K562 (cell line): ENCODE data around the gene SRL. TPM values are rescaled to one million over a fixed set of nuclear protein-coding genes. Genes with fewer than 3 reads are reported as not detected.

Experiments used
- ATAC-seq: fragments of 200-7000 bp; cut with Tn5 transposase; 3 replicates; pipeline ENCODE4 v1.9.1; 2020; ENCODE audit warnings: moderate library complexity
- BruUV-seq: library from RNA; stranded (reverse); fragments of 400-500 nt; replicated peaks from 2 replicates; lab custom pipeline; 2021; lab: Mats Ljungman, UMichigan
- CTCF ChIA-PET: fragments of 300-600 bp; formaldehyde crosslinking; extraction: SDS; loops from one replicate; lab custom pipeline; 2021; ENCODE audit warnings: low intra/inter-chr PET ratio; lab: Yijun Ruan, JAX
- POLR2A ChIA-PET: fragments of 300-600, 350-650 bp; sonication (Branson Sonifier 250); formaldehyde crosslinking; extraction: SDS; loops from one replicate; lab custom pipeline; 2021; ENCODE audit warnings: antibody characterized with exemption, inconsistent platforms; lab: Yijun Ruan, JAX
- DNase-seq, 4 experiments: peaks; one replicate each; pipeline versions ENCODE4 v3.0.0 to v3.0.0-alpha.2; 2011 to 2018; ENCODE audit warnings: low spot score in 3 of 4, mixed read lengths in 3 of 4; ENCODE audit errors: extremely low read depth in 1 of 4
- FAIRE-seq: peaks from 2 replicates; lab custom pipeline; 2011; peaks lifted over from hg19 to GRCh38; lab: Jason Lieb, UNC
- H2AFZ ChIP-seq: 2 replicates; pipeline ENCODE4 v1.6.0; 2011; ENCODE audit warnings: low read depth, low read length, control low read depth, inconsistent platforms
- H3K27ac ChIP-seq: fragments of 200-600 bp; 3 replicates; pipeline ENCODE4 v1.8.0; 2011; ENCODE audit warnings: low read depth, mild to moderate bottlenecking, control low read depth, inconsistent platforms, low read length, moderate library complexity, mixed read lengths; ENCODE audit errors: extremely low read depth
- H3K27me3 ChIP-seq, 2 experiments: fragments of 300-600 bp in 1 of 2; 2 replicates in 1 of 2; 3 replicates in 1 of 2; pipeline versions ENCODE4 v1.6.0 to v1.8.0; 2011; ENCODE audit warnings: inconsistent platforms in 2 of 2, low read length in 2 of 2, mild to moderate bottlenecking in 1 of 2, mixed read lengths in 1 of 2, moderate library complexity in 1 of 2; ENCODE audit not compliant: control insufficient read depth in 2 of 2, insufficient read depth in 2 of 2
- H3K36me3 ChIP-seq: fragments of 300-600 bp; 3 replicates; pipeline ENCODE4 v1.8.0; 2011; ENCODE audit warnings: mild to moderate bottlenecking, low read length, inconsistent platforms; ENCODE audit not compliant: control insufficient read depth, insufficient read depth
- H3K4me1 ChIP-seq, 2 experiments: fragments of 200-600 bp in 1 of 2; replicated peaks in 1 of 2; 2 replicates in 1 of 2; 3 replicates in 1 of 2; pipeline versions ENCODE4 v1.5.1 to v1.8.0; 2011; ENCODE audit warnings: inconsistent platforms in 2 of 2, low read length in 2 of 2, mild to moderate bottlenecking in 1 of 2, mixed read lengths in 1 of 2, moderate library complexity in 1 of 2; ENCODE audit not compliant: control insufficient read depth in 2 of 2, insufficient read depth in 2 of 2
- H3K4me2 ChIP-seq: 2 replicates; pipeline ENCODE4 v1.6.1; 2011; ENCODE audit warnings: low read length, control low read depth, inconsistent platforms, mixed read lengths; ENCODE audit not compliant: insufficient read depth
- H3K4me3 ChIP-seq: fragments of 200-600 bp; sonication (generic), shearing (Covaris generic); 2 replicates; pipeline ENCODE4 v1.5.1; 2016; ENCODE audit warnings: control low read depth, inconsistent platforms
- H3K79me2 ChIP-seq: fragments of 200-600 bp; 3 replicates; pipeline ENCODE4 v1.8.0; 2011; ENCODE audit warnings: low read length, inconsistent platforms; ENCODE audit not compliant: control insufficient read depth, insufficient read depth
- H3K9ac ChIP-seq, 2 experiments: 2 replicates each; pipeline versions ENCODE4 v1.6.0 to v1.6.1; 2011; ENCODE audit warnings: low read depth in 2 of 2, low read length in 2 of 2, control low read depth in 1 of 2, inconsistent platforms in 1 of 2, mild to moderate bottlenecking in 1 of 2, mixed read lengths in 1 of 2; ENCODE audit not compliant: insufficient read depth in 1 of 2
- H3K9me1 ChIP-seq: one replicate; pipeline ENCODE4 v1.6.0; 2011; ENCODE audit warnings: inconsistent platforms, mild to moderate bottlenecking, low read length, moderate library complexity; ENCODE audit not compliant: control insufficient read depth, insufficient read depth
- H3K9me3 ChIP-seq: replicated peaks from 2 replicates; pipeline ENCODE4 v1.5.1; 2011; ENCODE audit warnings: low read depth, low read length, inconsistent platforms; ENCODE audit not compliant: control insufficient read depth, insufficient read depth
- H4K20me1 ChIP-seq: replicated peaks from 2 replicates; pipeline ENCODE4 v1.6.1; 2011; ENCODE audit warnings: low read length, inconsistent platforms, mixed read lengths; ENCODE audit not compliant: control insufficient read depth, insufficient read depth
- BCL6 ChIP-seq: fragments of 250-450 bp; sonication (Bioruptor Pico); IDR thresholded peaks from 2 replicates; pipeline ENCODE4 v1.4.0; 2020
- RBM25 ChIP-seq: fragments of 200-400 bp; formaldehyde crosslinking; IDR thresholded peaks from 2 replicates; pipeline ENCODE4 v1.6.1; 2018; ENCODE audit warnings: low read length, low read depth, moderate library complexity; ENCODE audit not compliant: severe bottlenecking
- SRSF7 ChIP-seq: fragments of 200-400 bp; formaldehyde crosslinking; optimal IDR thresholded peaks from 2 replicates; pipeline ENCODE3; 2017; ENCODE audit warnings: mild to moderate bottlenecking, low read depth, low read length
- ZNF121 ChIP-seq: sonication (generic); formaldehyde crosslinking; conservative IDR thresholded peaks from 2 replicates; pipeline ENCODE4 v1.8.0; 2022; ENCODE audit warnings: missing genetic modification reagents
- WGBS: fragments of 100-300 bp; shearing (Covaris generic); methylation state at CpG from one replicate; pipeline ENCODE4 v1.1.6; 2016; ENCODE audit warnings: low coverage, mixed read lengths; ENCODE audit not compliant: insufficient coverage; ENCODE audit errors: missing lambda C conversion rate; 5-methylcytosine and 5-hydroxymethylcytosine counted together
- in situ Hi-C: fragments of 300-500 bp; cut with MboI; formaldehyde crosslinking; loops from 4 replicates; pipeline ENCODE4 v1.15.0; 2018; ENCODE audit warnings: inconsistent platforms, mixed read lengths
- intact Hi-C: fragments of 100-400 bp; cut with micrococcal nuclease; formaldehyde crosslinking; loops from 2 replicates; pipeline ENCODE4 v1.14.2; 2022
- polyA plus RNA-seq, 8 experiments: library from polyadenylated mRNA; depleted of rRNA in 4 of 8; stranded (reverse) in 5 of 8; unstranded in 3 of 8; fragments of >200 nt; fragmentation: Nextera tagmentation in 2 of 8; fragmentation: Illumina TruSeq in 1 of 8; extraction: Ambion mirVana in 2 of 8; extraction: Trizol in 1 of 8; gene quantifications; 2 replicates each; pipeline versions ENCODE4 v1.2.1 to v1.2.3, GENCODE V29; 2011 to 2014; ENCODE audit warnings: inconsistent platforms in 1 of 8, missing spikeins in 1 of 8
- total RNA-seq, 7 experiments: library from RNA; depleted of rRNA in 6 of 7; stranded (reverse); fragments of >200 nt in 6 of 7; fragmentation: Illumina TruSeq in 2 of 7; extraction: Trizol in 2 of 7; gene quantifications; 2 replicates each; pipeline versions ENCODE4 v1.2.1 to v1.2.3, GENCODE V29; 2011 to 2021; ENCODE audit warnings: low replicate concordance in 1 of 7

Gene SRL
- total and polyA plus RNA-seq, 9 of the 15 experiments (the other 6 are each of a cell fraction or from before 2014, with no cell fraction given) = 0.01 TPM; not detected in 8

- intact Hi-C loops (no loop called here), in situ Hi-C loops (no loop called here)
- Histone ChIP-seq H3K27ac (no peak overlapping the region), H3K36me3 (no peaks in the 10 kb centered on the region), H3K9me1 (no peaks in the 10 kb centered on the region), H3K9ac (no peak overlapping the region), H3K9me3 (0 out of 2 replicates have a peak, but pooled peaks cover 2% of the 10 kb centered on the region), H2AFZ (no peak overlapping the region), H3K4me1 (peaks cover 0 to 6% of the 10 kb centered on the region in 2 experiments; a peak in 3 of 5 replicates), H4K20me1 (no peaks in the 10 kb centered on the region), H3K4me2 (no peak overlapping the region), H3K4me3 (no peak overlapping the region), H3K27me3 (peaks cover 0 to 5% of the 10 kb centered on the region in 2 experiments; a peak in 2 of 5 replicates), H3K79me2 (no peaks in the 10 kb centered on the region)
- 23% methylated on average over 2 of the region's 2 CpGs for WGBS
- BruUV-seq = no TSS peak
- ATAC-seq = no peak
- no peak for DNase-seq
- ChIA-PET CTCF (no interaction called here), POLR2A (no interaction called here)
- FAIRE-seq = no peak
- TF ChIP-seq RBM25 (peak; percentile 59), BCL6 (CRISPR knock-in tag) (no peak)
These were observed 38.7 kb upstream of the SRL start for GRCh38 chr16:4280625-4281024.

DNA sequence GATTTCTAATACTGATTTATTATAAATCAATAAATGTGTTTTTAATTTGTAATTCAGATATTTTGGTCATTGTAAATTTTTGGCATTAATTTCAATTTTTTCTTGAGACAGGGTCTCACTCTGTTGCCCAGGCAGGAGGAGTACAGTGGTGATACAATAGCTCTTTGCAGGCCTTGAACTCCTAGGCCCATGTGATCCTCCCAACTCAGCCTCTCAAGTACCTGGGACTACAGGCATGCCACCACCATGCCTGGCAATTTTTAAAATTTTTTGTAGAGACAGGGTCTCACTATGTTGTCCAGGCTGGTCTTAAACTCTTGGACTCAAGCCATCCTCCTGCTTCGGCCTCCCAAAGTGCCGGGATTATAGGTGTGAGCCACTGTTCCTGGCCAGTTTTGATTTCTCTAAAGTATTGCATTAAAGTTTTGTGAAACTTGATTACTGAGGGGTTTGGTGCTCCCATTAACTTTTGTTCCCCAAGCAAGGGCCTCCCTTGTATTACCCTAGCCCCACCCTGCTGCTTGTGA is 36.2 kb upstream of the SRL start:
- ChIA-PET POLR2A (interaction anchor here (0.6 to 1.7 kb wide), 3 partner anchors 12 to 181 kb away, joined by 3 to 4 read pairs (median 3); no protein-coding TSS in a partner anchor), CTCF (no interaction called here)
- H3K79me2 ChIP-seq = no peaks in the 10 kb centered on the region
- in situ Hi-C loops (no loop called here), intact Hi-C loops (no loop called here)
- no peaks in the 10 kb centered on the region for H4K20me1 ChIP-seq
- H2AFZ ChIP-seq = no peak overlapping the region
- no peaks in the 10 kb centered on the region for H3K27me3 ChIP-seq
- ATAC-seq = no peak
- DNase-seq = no peak
- no peaks in the 10 kb centered on the region for H3K36me3 ChIP-seq
- no TSS peak for BruUV-seq
- H3K4me3 ChIP-seq = no peak overlapping the region
- H3K9ac ChIP-seq = no peak overlapping the region
- 92% methylated on average over 2 of the region's 2 CpGs for WGBS
- H3K4me2 ChIP-seq = no peak overlapping the region
- H3K4me1 ChIP-seq = peaks cover 7 to 13% of the 10 kb centered on the region in 2 experiments; a peak in 4 of 5 replicates
- FAIRE-seq = no peak
- 0 out of 2 replicates have a peak, but pooled peaks cover 2% of the 10 kb centered on the region for H3K9me3 ChIP-seq
- H3K27ac ChIP-seq = no peak overlapping the region
- no peak for TF ChIP-seq SRSF7
- peak; percentile 91 for TF ChIP-seq ZNF121 (CRISPR knock-in tag)
- no peaks in the 10 kb centered on the region for H3K9me1 ChIP-seq
